ENCODE measurements around the gene CAPZA1. TPM values are rescaled to one million over a fixed set of nuclear protein-coding genes. Genes with fewer than 3 reads are reported as not detected.

Gene CAPZA1
- polyA plus RNA-seq, 6 donors from 2014 or later, result 202 to 291 (median 254) TPM

DNA sequence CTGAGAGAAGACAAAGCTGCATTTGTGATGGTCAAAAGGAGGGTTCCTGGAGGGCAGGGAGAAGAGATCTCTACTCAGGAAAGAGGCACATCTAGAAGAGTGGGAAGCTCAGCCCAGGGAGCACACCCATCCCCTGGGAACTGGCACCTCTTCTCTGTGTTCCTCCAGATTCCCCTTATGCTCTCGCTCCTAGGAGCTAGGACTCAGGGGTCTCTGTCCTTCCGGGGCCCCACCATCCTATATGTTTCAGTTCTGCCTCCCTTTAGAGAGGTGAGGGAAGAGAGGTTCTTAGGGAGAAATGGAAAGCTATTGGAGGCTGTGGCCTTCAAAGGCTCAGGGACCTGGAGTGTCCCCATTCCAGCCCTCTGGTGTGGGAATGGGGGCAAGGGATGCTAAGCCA, 100.1 kb downstream of the CAPZA1 start:
- Mint-ChIP-seq H3K4me3 (no peak overlapping the region), H3K27ac (no peak overlapping the region), H3K36me3 (peaks cover 0 to 8% of the 10 kb centered on the region in 2 donors), H3K27me3 (peaks cover 17 to 47% (median 46%) of the 10 kb centered on the region in 3 donors), H3K4me1 (peaks cover 24 to 34% (median 28%) of the 10 kb centered on the region in 3 donors), H3K9me3 (no peaks in the 10 kb centered on the region)
- ATAC-seq (ENCODE audit: low read depth in 2 of 2) (no peak), DNase-seq (no peak)

DNA sequence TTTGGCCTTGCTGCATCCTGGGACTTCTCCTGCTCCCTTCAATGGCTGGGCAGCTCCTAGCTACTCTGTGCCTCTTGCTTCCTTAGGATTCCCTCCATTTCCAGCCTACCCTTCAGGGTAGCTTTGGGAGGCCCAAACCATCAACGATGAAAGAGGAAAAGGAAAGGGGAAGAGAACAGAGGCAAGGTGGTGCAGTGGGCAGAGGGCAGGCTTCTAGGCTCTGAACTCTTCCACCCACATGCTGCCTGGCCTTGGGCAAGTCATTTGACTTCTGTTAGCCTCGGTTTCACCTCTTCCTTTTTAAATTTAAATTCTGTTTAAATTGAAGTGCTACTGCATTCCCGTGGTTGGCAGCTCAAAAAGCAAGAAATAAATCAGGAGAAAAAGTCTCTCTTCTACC, 101.2 kb downstream of the CAPZA1 start:
- peaks cover 17 to 47% (median 46%) of the 10 kb centered on the region in 3 donors for H3K27me3 Mint-ChIP-seq
- DNase-seq (no peak), ATAC-seq (ENCODE audit: low read depth in 2 of 2) (no peak)
- H3K4me3 Mint-ChIP-seq, result no peak overlapping the region
- no peak overlapping the region for H3K27ac Mint-ChIP-seq
- H3K4me1 Mint-ChIP-seq, result peaks cover 19 to 28% (median 23%) of the 10 kb centered on the region in 3 donors
- peaks cover 0 to 8% of the 10 kb centered on the region in 2 donors for H3K36me3 Mint-ChIP-seq
- H3K9me3 Mint-ChIP-seq, result no peaks in the 10 kb centered on the region

Other genes starting within 250 kb of the CAPZA1 start
- gene CTTNBP2NL, start 223.6 kb upstream of the CAPZA1 start, polyA plus RNA-seq (ENCODE audit: low read depth in 6 of 6), result 1 to 10 TPM in 3 of 6 donors, under 1 TPM in 3; 0.19 to 2.7 (median 1.0) TPM
- under 1 TPM in 5 of 6 donors, not detected in 1; 0.03 to 0.59 (median 0.20) TPM for gene WNT2B, start 110.9 kb upstream of the CAPZA1 start, polyA plus RNA-seq (ENCODE audit: low read depth in 6 of 6)
- gene ST7L, start 691 bp upstream of the CAPZA1 start, polyA plus RNA-seq (ENCODE audit: low read depth in 6 of 6), result 10 to 100 TPM; 10.7 to 22.0 (median 13.5) TPM
- 10 to 100 TPM in 3 of 6 donors, 1 to 10 TPM in 3; 3.4 to 10.5 (median 9.8) TPM for gene MOV10, start 54.8 kb downstream of the CAPZA1 start, polyA plus RNA-seq (ENCODE audit: low read depth in 6 of 6)
- 10 to 100 TPM; 34.7 to 85.7 (median 52.0) TPM for gene RHOC, start 87.3 kb downstream of the CAPZA1 start, polyA plus RNA-seq (ENCODE audit: low read depth in 6 of 6)
- 1 to 10 TPM in 5 of 6 donors, under 1 TPM in 1; 0.48 to 3.1 (median 1.5) TPM for gene PPM1J, start 95.5 kb downstream of the CAPZA1 start, polyA plus RNA-seq (ENCODE audit: low read depth in 6 of 6)

All from naive B cell (primary cell).